HEK293 (cell line): Measurements from ENCODE around the gene ARAP1.

Source experiments
- CTCF ChIA-PET: fragments of 350-600 bp; formaldehyde crosslinking; extraction: SDS; loops from one replicate; lab custom pipeline; 2021; ENCODE audit warnings: antibody characterized with exemption; lab: Yijun Ruan, JAX
- POLR2A ChIA-PET: fragments of 300-600 bp; formaldehyde crosslinking; extraction: SDS; loops from one replicate; lab custom pipeline; 2020; ENCODE audit warnings: antibody characterized with exemption, inconsistent platforms; lab: Yijun Ruan, JAX
- H3K27ac ChIP-seq: fragments of 200-500 bp; sonication (Bioruptor generic); 2 replicates; pipeline ENCODE4 v1.5.1; 2014; ENCODE audit warnings: low read depth, low read length, control low read depth, inconsistent platforms; ENCODE audit errors: extremely low read depth
- H3K36me3 ChIP-seq, 2 experiments: fragments of 200-500 bp in 1 of 2; sonication (Bioruptor generic) in 1 of 2; 1 replicate in 1 of 2; 2 replicates in 1 of 2; pipeline ENCODE4 v1.5.1; 2014 to 2017; ENCODE audit warnings: inconsistent platforms in 2 of 2, low read length in 2 of 2; ENCODE audit not compliant: control insufficient read depth in 2 of 2, insufficient read depth in 1 of 2
- H3K4me1 ChIP-seq: fragments of 200-500 bp; sonication (Bioruptor generic); 2 replicates; pipeline ENCODE4 v1.5.1; 2014; ENCODE audit warnings: mild to moderate bottlenecking, low read length, inconsistent platforms; ENCODE audit not compliant: control insufficient read depth, insufficient read depth
- H3K4me3 ChIP-seq: 2 replicates; pipeline ENCODE4 v1.5.1; 2011; ENCODE audit warnings: low read depth, mild to moderate bottlenecking, control low read depth, low read length, moderate library complexity
- H3K9me3 ChIP-seq: fragments of 200-500 bp; sonication (Bioruptor generic); 2 replicates; pipeline ENCODE4 v1.5.1; 2014; ENCODE audit warnings: low read depth, low read length, inconsistent platforms; ENCODE audit not compliant: control insufficient read depth, insufficient read depth
- EGR2 ChIP-seq: fragments of 450-650 bp; formaldehyde crosslinking; IDR thresholded peaks from 2 replicates; pipeline ENCODE4 v1.5.1; 2016; ENCODE audit warnings: low read depth, missing biosample characterization, missing genetic modification characterization
- FEZF1 ChIP-seq: fragments of 450-650 bp; formaldehyde crosslinking; IDR thresholded peaks from 2 replicates; pipeline ENCODE4 v1.5.1; 2016; ENCODE audit warnings: missing biosample characterization, missing genetic modification characterization
- GLIS2 ChIP-seq: fragments of 450-650 bp; formaldehyde crosslinking; IDR thresholded peaks from 2 replicates; pipeline ENCODE4 v1.5.1; 2016; ENCODE audit warnings: missing biosample characterization, missing genetic modification characterization
- SP3 ChIP-seq: fragments of 450-650 bp; formaldehyde crosslinking; IDR thresholded peaks from 2 replicates; pipeline ENCODE4 v1.5.1; 2016; ENCODE audit warnings: missing biosample characterization, missing genetic modification characterization
- ZBTB1 ChIP-seq: fragments of 450-650 bp; formaldehyde crosslinking; IDR thresholded peaks from 2 replicates; pipeline ENCODE4 v1.5.1; 2016; ENCODE audit warnings: missing biosample characterization, missing genetic modification characterization
- ZBTB17 ChIP-seq: fragments of 450-650 bp; formaldehyde crosslinking; IDR thresholded peaks from 2 replicates; pipeline ENCODE4 v1.5.1; 2016; ENCODE audit warnings: missing biosample characterization, missing genetic modification characterization
- ZBTB20 ChIP-seq: fragments of 450-650 bp; formaldehyde crosslinking; IDR thresholded peaks from 2 replicates; pipeline ENCODE4 v1.5.1; 2016; ENCODE audit warnings: missing biosample characterization, missing genetic modification characterization
- ZEB2 ChIP-seq: fragments of 450-650 bp; formaldehyde crosslinking; IDR thresholded peaks from 2 replicates; pipeline ENCODE4 v1.5.1; 2016; ENCODE audit warnings: missing biosample characterization, missing genetic modification characterization
- ZFHX2 ChIP-seq: fragments of 450-650 bp; formaldehyde crosslinking; conservative IDR thresholded peaks from 2 replicates; pipeline ENCODE4 v1.5.1; 2016; ENCODE audit warnings: missing biosample characterization, missing genetic modification characterization
- ZNF148 ChIP-seq: fragments of 450-650 bp; formaldehyde crosslinking; IDR thresholded peaks from 2 replicates; pipeline ENCODE4 v1.5.0; 2017; ENCODE audit warnings: missing biosample characterization, missing genetic modification characterization, borderline replicate concordance
- ZNF223 ChIP-seq: fragments of 450-650 bp; formaldehyde crosslinking; IDR thresholded peaks from 2 replicates; pipeline ENCODE4 v1.5.1; 2016; ENCODE audit warnings: missing biosample characterization, missing genetic modification characterization
- ZNF248 ChIP-seq: fragments of 450-650 bp; formaldehyde crosslinking; IDR thresholded peaks from 2 replicates; pipeline ENCODE4 v1.5.1; 2017; ENCODE audit warnings: missing biosample characterization, missing genetic modification characterization
- ZNF266 ChIP-seq: fragments of 450-650 bp; formaldehyde crosslinking; IDR thresholded peaks from 2 replicates; pipeline ENCODE4 v1.5.1; 2016; ENCODE audit warnings: missing biosample characterization, missing genetic modification characterization, low read depth
- ZNF433 ChIP-seq: fragments of 450-650 bp; formaldehyde crosslinking; IDR thresholded peaks from 2 replicates; pipeline ENCODE4 v1.5.1; 2016; ENCODE audit warnings: missing biosample characterization, missing genetic modification characterization, low read depth
- ZNF555 ChIP-seq: fragments of 450-650 bp; formaldehyde crosslinking; conservative IDR thresholded peaks from 2 replicates; pipeline ENCODE4 v1.5.1; 2017; ENCODE audit warnings: missing biosample characterization, mild to moderate bottlenecking, missing genetic modification characterization, inconsistent platforms
- ZNF600 ChIP-seq: fragments of 450-650 bp; formaldehyde crosslinking; IDR thresholded peaks from 2 replicates; pipeline ENCODE4 v1.5.1; 2016; ENCODE audit warnings: missing biosample characterization, missing genetic modification characterization
- ZNF610 ChIP-seq: fragments of 450-650 bp; formaldehyde crosslinking; IDR thresholded peaks from 2 replicates; pipeline ENCODE4 v1.5.1; 2016; ENCODE audit warnings: missing biosample characterization, missing genetic modification characterization, borderline replicate concordance
- TF ChIP-seq, protein P1 (sequence below): fragments of 450-650 bp; formaldehyde crosslinking; IDR thresholded peaks from 2 replicates; pipeline ENCODE4 v1.5.1; 2016; ENCODE audit warnings: missing biosample characterization, missing genetic modification characterization
- TF ChIP-seq, protein P2 (sequence below): fragments of 450-650 bp; formaldehyde crosslinking; IDR thresholded peaks from 2 replicates; pipeline ENCODE4 v1.5.1; 2017; ENCODE audit warnings: missing biosample characterization, missing genetic modification characterization
- TF ChIP-seq, protein P3 (sequence below): fragments of 450-650 bp; formaldehyde crosslinking; IDR thresholded peaks from 2 replicates; pipeline ENCODE4 v1.5.1; 2016; ENCODE audit warnings: missing biosample characterization, missing genetic modification characterization
- TF ChIP-seq, protein P4 (sequence below): IDR thresholded peaks from 2 replicates; pipeline ENCODE4 v1.6.1; 2011; ENCODE audit warnings: mild to moderate bottlenecking, low read depth, low read length, borderline replicate concordance
- TF ChIP-seq, protein P5 (sequence below): fragments of 450-650 bp; formaldehyde crosslinking; IDR thresholded peaks from 2 replicates; pipeline ENCODE4 v1.5.1; 2016; ENCODE audit warnings: missing biosample characterization, missing genetic modification characterization

Gene ARAP1

GRCh38 chr11:72772059-72772458, 19.9 kb upstream of the ARAP1 start:
- H3K9me3 ChIP-seq = no peaks in the 10 kb centered on the region
- H3K4me3 ChIP-seq = no peak overlapping the region
- CTCF ChIA-PET = interaction anchor here (0.7 to 1.1 kb wide), 3 partner anchors 21 to 564 kb away, joined by 3 to 5 read pairs (median 3); no protein-coding TSS in a partner anchor
- no peak for TF ChIP-seq ZNF266 (tag by site-specific recombination)
- TF ChIP-seq, protein P1, sequence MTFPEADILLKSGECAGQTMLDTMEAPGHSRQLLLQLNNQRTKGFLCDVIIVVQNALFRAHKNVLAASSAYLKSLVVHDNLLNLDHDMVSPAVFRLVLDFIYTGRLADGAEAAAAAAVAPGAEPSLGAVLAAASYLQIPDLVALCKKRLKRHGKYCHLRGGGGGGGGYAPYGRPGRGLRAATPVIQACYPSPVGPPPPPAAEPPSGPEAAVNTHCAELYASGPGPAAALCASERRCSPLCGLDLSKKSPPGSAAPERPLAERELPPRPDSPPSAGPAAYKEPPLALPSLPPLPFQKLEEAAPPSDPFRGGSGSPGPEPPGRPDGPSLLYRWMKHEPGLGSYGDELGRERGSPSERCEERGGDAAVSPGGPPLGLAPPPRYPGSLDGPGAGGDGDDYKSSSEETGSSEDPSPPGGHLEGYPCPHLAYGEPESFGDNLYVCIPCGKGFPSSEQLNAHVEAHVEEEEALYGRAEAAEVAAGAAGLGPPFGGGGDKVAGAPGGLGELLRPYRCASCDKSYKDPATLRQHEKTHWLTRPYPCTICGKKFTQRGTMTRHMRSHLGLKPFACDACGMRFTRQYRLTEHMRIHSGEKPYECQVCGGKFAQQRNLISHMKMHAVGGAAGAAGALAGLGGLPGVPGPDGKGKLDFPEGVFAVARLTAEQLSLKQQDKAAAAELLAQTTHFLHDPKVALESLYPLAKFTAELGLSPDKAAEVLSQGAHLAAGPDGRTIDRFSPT (tag by site-specific recombination) = peak; percentile 77
- TF ChIP-seq, all 188 proteins: peak for 1
- no peak overlapping the region for H3K27ac ChIP-seq
- no peaks in the 10 kb centered on the region for H3K4me1 ChIP-seq
- POLR2A ChIA-PET = interaction anchor here (0.7 kb wide), 1 partner anchor 21 kb away, joined by 3 read pairs; no protein-coding TSS in a partner anchor
- no peaks in the 10 kb centered on the region for H3K36me3 ChIP-seq

DNA sequence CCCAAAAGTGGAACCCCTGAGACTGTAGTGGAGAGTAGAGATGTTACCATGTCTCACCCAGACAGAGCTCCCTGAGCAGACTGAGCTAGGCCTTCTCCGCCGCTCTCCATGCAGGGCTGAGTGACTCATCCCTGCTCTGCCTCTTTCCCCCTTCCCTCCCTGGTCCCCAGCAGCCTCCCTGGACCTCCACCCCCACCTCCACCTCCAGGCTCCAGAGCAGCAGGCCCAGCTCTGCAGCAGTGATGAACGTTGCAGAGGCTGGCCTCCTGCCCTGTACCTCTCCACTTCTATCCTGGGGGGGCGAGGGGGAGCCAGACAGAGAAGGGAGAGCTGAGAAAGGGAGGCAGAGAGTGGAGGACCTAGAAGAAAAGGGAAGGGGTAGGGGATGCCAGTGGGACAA, 19.3 kb upstream of the ARAP1 start:
- no peaks in the 10 kb centered on the region for H3K36me3 ChIP-seq
- no peaks in the 10 kb centered on the region for H3K4me1 ChIP-seq
- ChIA-PET CTCF (interaction anchor here (0.7 to 1.7 kb wide), 6 partner anchors 13 to 564 kb away, joined by 3 to 5 read pairs (median 3); partner anchors contain the start of gene STARD10), POLR2A (interaction anchor here (0.6 to 0.7 kb wide), 2 partner anchors 20 to 21 kb away, joined by 3 to 6 read pairs; no protein-coding TSS in a partner anchor)
- no peak overlapping the region for H3K4me3 ChIP-seq
- no peak overlapping the region for H3K27ac ChIP-seq
- no peaks in the 10 kb centered on the region for H3K9me3 ChIP-seq
- TF ChIP-seq ZBTB1 (tag by site-specific recombination) (no peak), EGR2 (tag by site-specific recombination) (peak; percentile 37; the same call in 1 of the 2 replicates), ZEB2 (tag by site-specific recombination) (no peak), ZBTB17 (tag by site-specific recombination) (peak; percentile 54; the same call in 1 of the 2 replicates), ZNF610 (no peak), SP3 (tag by site-specific recombination) (no peak), ZFHX2 (tag by site-specific recombination) (peak; percentile 66), ZNF600 (tag by site-specific recombination) (peak; percentile 92), ZNF148 (no peak), ZNF223 (tag by site-specific recombination) (no peak), ZNF433 (tag by site-specific recombination) (no peak), GLIS2 (peak; percentile 46; the same call in 1 of the 2 replicates), ZNF555 (tag by site-specific recombination) (no peak), ZBTB20 (peak; percentile 70; the same call in 1 of the 2 replicates), ZNF248 (tag by site-specific recombination) (no peak), FEZF1 (tag by site-specific recombination) (no peak)
- TF ChIP-seq, protein P2, sequence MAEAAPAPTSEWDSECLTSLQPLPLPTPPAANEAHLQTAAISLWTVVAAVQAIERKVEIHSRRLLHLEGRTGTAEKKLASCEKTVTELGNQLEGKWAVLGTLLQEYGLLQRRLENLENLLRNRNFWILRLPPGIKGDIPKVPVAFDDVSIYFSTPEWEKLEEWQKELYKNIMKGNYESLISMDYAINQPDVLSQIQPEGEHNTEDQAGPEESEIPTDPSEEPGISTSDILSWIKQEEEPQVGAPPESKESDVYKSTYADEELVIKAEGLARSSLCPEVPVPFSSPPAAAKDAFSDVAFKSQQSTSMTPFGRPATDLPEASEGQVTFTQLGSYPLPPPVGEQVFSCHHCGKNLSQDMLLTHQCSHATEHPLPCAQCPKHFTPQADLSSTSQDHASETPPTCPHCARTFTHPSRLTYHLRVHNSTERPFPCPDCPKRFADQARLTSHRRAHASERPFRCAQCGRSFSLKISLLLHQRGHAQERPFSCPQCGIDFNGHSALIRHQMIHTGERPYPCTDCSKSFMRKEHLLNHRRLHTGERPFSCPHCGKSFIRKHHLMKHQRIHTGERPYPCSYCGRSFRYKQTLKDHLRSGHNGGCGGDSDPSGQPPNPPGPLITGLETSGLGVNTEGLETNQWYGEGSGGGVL (tag by site-specific recombination) = peak; percentile 93
- TF ChIP-seq, protein P3, sequence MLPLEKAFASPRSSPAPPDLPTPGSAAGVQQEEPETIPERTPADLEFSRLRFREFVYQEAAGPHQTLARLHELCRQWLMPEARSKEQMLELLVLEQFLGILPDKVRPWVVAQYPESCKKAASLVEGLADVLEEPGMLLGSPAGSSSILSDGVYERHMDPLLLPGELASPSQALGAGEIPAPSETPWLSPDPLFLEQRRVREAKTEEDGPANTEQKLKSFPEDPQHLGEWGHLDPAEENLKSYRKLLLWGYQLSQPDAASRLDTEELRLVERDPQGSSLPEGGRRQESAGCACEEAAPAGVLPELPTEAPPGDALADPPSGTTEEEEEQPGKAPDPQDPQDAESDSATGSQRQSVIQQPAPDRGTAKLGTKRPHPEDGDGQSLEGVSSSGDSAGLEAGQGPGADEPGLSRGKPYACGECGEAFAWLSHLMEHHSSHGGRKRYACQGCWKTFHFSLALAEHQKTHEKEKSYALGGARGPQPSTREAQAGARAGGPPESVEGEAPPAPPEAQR = no peak
- TF ChIP-seq, protein P4, sequence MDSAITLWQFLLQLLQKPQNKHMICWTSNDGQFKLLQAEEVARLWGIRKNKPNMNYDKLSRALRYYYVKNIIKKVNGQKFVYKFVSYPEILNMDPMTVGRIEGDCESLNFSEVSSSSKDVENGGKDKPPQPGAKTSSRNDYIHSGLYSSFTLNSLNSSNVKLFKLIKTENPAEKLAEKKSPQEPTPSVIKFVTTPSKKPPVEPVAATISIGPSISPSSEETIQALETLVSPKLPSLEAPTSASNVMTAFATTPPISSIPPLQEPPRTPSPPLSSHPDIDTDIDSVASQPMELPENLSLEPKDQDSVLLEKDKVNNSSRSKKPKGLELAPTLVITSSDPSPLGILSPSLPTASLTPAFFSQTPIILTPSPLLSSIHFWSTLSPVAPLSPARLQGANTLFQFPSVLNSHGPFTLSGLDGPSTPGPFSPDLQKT = no peak
- TF ChIP-seq, protein P5, sequence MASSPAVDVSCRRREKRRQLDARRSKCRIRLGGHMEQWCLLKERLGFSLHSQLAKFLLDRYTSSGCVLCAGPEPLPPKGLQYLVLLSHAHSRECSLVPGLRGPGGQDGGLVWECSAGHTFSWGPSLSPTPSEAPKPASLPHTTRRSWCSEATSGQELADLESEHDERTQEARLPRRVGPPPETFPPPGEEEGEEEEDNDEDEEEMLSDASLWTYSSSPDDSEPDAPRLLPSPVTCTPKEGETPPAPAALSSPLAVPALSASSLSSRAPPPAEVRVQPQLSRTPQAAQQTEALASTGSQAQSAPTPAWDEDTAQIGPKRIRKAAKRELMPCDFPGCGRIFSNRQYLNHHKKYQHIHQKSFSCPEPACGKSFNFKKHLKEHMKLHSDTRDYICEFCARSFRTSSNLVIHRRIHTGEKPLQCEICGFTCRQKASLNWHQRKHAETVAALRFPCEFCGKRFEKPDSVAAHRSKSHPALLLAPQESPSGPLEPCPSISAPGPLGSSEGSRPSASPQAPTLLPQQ (tag by site-specific recombination) = no peak
